ENCODE data around the gene EFNA1. TPM values are rescaled to one million over a fixed set of nuclear protein-coding genes. Genes with fewer than 3 reads are reported as not detected.

EFNA1 gene
- total and polyA plus RNA-seq, 2 of the 13 experiments (the other 11 are each of a cell fraction or from before 2014, with no cell fraction given), result 81.8 to 874 TPM

DNA sequence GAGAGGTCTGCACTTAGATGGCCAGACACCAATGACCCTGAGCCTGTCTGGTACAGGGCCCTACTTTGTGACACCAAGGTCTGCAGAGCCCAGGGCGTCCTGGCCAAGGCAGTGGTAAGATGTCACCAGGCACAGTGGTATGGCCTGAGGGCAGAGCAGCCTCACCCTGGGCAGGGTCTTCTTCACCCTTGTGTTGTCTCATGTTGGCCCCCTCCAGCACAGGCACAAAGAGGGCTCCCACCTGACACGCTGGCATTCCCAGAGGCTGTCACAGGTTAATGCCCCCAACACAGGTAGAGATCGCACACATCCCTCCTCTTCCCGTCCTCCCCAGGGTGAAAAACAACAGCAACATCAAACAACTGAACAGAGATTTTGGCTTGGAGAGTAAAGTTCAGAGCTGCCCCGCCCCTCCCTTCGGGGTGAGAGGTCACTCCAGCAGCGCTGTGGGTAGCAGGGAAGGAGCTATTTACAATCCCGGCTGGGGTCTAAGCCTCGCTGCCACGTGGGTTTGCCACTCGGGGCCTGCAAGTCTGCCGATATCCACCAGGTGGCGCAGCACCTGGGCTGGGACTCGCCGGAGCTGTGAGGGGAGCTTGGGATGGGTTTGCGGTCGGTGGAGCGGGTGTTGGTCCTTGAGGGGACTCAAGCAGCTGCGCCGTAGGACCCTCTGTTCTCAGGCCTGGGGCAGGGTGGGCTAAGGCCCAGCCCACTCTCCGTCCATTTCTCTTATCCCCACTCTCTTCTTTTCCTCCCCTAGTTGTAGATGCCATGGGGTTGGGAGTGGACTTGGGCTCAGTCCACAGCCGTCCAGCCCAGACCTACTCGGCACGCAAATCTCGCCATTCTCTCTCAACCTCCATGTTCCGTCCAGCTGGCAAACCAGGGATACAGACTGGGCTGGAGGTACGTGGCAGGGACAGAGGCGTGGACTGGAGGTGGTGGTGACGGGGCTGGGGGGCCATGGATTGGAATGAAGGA lies 36.3 kb upstream of the EFNA1 start (continued):
- TF ChIP-seq, protein P1, sequence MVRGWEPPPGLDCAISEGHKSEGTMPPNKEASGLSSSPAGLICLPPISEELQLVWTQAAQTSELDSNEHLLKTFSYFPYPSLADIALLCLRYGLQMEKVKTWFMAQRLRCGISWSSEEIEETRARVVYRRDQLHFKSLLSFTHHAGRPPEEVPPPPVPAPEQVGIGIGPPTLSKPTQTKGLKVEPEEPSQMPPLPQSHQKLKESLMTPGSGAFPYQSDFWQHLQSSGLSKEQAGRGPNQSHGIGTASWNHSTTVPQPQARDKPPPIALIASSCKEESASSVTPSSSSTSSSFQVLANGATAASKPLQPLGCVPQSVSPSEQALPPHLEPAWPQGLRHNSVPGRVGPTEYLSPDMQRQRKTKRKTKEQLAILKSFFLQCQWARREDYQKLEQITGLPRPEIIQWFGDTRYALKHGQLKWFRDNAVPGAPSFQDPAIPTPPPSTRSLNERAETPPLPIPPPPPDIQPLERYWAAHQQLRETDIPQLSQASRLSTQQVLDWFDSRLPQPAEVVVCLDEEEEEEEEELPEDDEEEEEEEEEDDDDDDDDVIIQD (CRISPR knock-in tag; IDR thresholded peaks at IDR 0.05; ENCODE audit: low read depth), result 0 out of 2 replicates have a peak, but pooled peaks have one; percentile 34
- no peak for TF ChIP-seq MTF1 (CRISPR knock-in tag; IDR thresholded peaks at IDR 0.05)
- peak; percentile 44; the same call in 1 of the 2 replicates for TF ChIP-seq ZKSCAN8 (CRISPR knock-in tag; IDR thresholded peaks at IDR 0.05; ENCODE audit: borderline replicate concordance)
- peak; percentile 80; the same call in 1 of the 2 replicates for TF ChIP-seq ZSCAN25 (CRISPR knock-in tag; IDR thresholded peaks at IDR 0.05)
- no peak; the same call in 1 of the 2 replicates for TF ChIP-seq ZNF589 (CRISPR knock-in tag; conservative IDR thresholded peaks at IDR 0.05)
- peak; percentile 62; the same call in 1 of the 2 replicates for TF ChIP-seq CBFB (CRISPR knock-in tag; IDR thresholded peaks at IDR 0.05)
- no peak for TF ChIP-seq DNMT3B (CRISPR knock-in tag; conservative IDR thresholded peaks at IDR 0.05)
- peak; percentile 87; the same call in 1 of the 2 replicates for TF ChIP-seq ZNF607 (CRISPR knock-in tag; IDR thresholded peaks at IDR 0.05; ENCODE audit: borderline replicate concordance)
- TF ChIP-seq MTA3 (CRISPR knock-in tag; IDR thresholded peaks at IDR 0.05), result no peak
- peak; percentile 64 for TF ChIP-seq TCF7 (IDR thresholded peaks at IDR 0.05; ENCODE audit: low read depth)
- TF ChIP-seq ZNF75D (CRISPR knock-in tag; IDR thresholded peaks at IDR 0.05; ENCODE audit: borderline replicate concordance), result no peak
- TF ChIP-seq NKX3-1 (CRISPR knock-in tag; IDR thresholded peaks at IDR 0.05), result no peak
- peak; percentile 63; the same call in 1 of the 2 replicates for TF ChIP-seq ZBTB42 (CRISPR knock-in tag; IDR thresholded peaks at IDR 0.05)
- peak; percentile 56 for TF ChIP-seq YY1 (IDR thresholded peaks at IDR 0.05; ENCODE audit: insufficient read depth, insufficient replicate concordance, low read depth, low read length)
- TF ChIP-seq, protein P2, sequence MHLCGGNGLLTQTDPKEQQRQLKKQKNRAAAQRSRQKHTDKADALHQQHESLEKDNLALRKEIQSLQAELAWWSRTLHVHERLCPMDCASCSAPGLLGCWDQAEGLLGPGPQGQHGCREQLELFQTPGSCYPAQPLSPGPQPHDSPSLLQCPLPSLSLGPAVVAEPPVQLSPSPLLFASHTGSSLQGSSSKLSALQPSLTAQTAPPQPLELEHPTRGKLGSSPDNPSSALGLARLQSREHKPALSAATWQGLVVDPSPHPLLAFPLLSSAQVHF (CRISPR knock-in tag; IDR thresholded peaks at IDR 0.05), result no peak
- peak; percentile 73; the same call in 1 of the 2 replicates for TF ChIP-seq ZMYM3 (CRISPR knock-in tag; IDR thresholded peaks at IDR 0.05)
- TF ChIP-seq KLF6 (CRISPR knock-in tag; IDR thresholded peaks at IDR 0.05), result peak; percentile 64; the same call in 1 of the 2 replicates
- TF ChIP-seq FOXA3 (CRISPR knock-in tag; IDR thresholded peaks at IDR 0.05), result peak; percentile 90
- TF ChIP-seq, protein P3, sequence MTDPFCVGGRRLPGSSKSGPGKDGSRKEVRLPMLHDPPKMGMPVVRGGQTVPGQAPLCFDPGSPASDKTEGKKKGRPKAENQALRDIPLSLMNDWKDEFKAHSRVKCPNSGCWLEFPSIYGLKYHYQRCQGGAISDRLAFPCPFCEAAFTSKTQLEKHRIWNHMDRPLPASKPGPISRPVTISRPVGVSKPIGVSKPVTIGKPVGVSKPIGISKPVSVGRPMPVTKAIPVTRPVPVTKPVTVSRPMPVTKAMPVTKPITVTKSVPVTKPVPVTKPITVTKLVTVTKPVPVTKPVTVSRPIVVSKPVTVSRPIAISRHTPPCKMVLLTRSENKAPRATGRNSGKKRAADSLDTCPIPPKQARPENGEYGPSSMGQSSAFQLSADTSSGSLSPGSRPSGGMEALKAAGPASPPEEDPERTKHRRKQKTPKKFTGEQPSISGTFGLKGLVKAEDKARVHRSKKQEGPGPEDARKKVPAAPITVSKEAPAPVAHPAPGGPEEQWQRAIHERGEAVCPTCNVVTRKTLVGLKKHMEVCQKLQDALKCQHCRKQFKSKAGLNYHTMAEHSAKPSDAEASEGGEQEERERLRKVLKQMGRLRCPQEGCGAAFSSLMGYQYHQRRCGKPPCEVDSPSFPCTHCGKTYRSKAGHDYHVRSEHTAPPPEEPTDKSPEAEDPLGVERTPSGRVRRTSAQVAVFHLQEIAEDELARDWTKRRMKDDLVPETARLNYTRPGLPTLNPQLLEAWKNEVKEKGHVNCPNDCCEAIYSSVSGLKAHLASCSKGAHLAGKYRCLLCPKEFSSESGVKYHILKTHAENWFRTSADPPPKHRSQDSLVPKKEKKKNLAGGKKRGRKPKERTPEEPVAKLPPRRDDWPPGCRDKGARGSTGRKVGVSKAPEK (CRISPR knock-in tag; IDR thresholded peaks at IDR 0.05; ENCODE audit: borderline replicate concordance), result peak; percentile 86; the same call in 1 of the 2 replicates
- TF ChIP-seq, protein P4, sequence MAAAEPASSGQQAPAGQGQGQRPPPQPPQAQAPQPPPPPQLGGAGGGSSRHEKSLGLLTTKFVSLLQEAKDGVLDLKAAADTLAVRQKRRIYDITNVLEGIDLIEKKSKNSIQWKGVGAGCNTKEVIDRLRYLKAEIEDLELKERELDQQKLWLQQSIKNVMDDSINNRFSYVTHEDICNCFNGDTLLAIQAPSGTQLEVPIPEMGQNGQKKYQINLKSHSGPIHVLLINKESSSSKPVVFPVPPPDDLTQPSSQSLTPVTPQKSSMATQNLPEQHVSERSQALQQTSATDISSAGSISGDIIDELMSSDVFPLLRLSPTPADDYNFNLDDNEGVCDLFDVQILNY (CRISPR knock-in tag; conservative IDR thresholded peaks at IDR 0.05), result no peak
- TF ChIP-seq ZNF878 (CRISPR knock-in tag; IDR thresholded peaks at IDR 0.05), result no peak
- TF ChIP-seq MYC (CRISPR knock-in tag; IDR thresholded peaks at IDR 0.05; ENCODE audit: borderline replicate concordance), result peak; percentile 97
- TF ChIP-seq ZNF383 (CRISPR knock-in tag; IDR thresholded peaks at IDR 0.05; ENCODE audit: borderline replicate concordance), result no peak

Measured in HepG2 (cell line).